ENCODE measurements around the gene CAMK1D.

GRCh38 chr10:12489806-12490205, 140.5 kb downstream of the CAMK1D start:
- TF ChIP-seq POLR2AphosphoS5 (IDR thresholded peaks at IDR 0.05): no peak
- TF ChIP-seq, protein P1, sequence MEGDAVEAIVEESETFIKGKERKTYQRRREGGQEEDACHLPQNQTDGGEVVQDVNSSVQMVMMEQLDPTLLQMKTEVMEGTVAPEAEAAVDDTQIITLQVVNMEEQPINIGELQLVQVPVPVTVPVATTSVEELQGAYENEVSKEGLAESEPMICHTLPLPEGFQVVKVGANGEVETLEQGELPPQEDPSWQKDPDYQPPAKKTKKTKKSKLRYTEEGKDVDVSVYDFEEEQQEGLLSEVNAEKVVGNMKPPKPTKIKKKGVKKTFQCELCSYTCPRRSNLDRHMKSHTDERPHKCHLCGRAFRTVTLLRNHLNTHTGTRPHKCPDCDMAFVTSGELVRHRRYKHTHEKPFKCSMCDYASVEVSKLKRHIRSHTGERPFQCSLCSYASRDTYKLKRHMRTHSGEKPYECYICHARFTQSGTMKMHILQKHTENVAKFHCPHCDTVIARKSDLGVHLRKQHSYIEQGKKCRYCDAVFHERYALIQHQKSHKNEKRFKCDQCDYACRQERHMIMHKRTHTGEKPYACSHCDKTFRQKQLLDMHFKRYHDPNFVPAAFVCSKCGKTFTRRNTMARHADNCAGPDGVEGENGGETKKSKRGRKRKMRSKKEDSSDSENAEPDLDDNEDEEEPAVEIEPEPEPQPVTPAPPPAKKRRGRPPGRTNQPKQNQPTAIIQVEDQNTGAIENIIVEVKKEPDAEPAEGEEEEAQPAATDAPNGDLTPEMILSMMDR (IDR thresholded peaks at IDR 0.05): no peak
